Measurements from ENCODE around the gene RPN2. TPM values are rescaled to one million over a fixed set of nuclear protein-coding genes. Genes with fewer than 3 reads are reported as not detected.

The RPN2 gene
- total RNA-seq, 1 experiment from 2014 or later, result 234 TPM

DNA sequence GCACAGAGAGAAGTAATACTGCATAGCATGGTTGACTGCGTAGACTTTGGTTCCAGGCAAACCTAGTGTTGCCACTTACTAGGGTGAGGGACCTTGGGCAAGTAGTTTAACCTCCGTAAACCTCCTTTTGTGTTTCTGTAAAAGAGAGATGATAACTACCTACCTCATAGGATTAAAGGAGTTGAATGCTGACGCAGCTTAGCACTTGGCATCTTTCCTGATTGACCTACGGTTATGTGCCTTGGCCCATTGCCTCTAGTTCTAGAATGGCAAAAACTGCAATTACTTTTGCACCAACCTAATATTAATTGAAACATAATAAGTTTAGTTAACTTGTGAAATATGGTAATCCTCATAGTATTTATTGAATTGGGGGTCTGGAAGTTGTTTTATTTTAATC, 63.4 kb downstream of the RPN2 start:
- Histone ChIP-seq H2BK120ac (ENCODE audit: low read depth, low read length, poor library complexity, severe bottlenecking) (no peak overlapping the region), H3K56ac (ENCODE audit: insufficient read length, low read depth, low read length) (no peak overlapping the region), H3K18ac (ENCODE audit: insufficient read length, low read depth, low read length) (no peak overlapping the region), H2BK15ac (ENCODE audit: low read depth, low read length) (no peak overlapping the region), H3K4me1 (ENCODE audit: insufficient read depth, low read length) (no peaks in the 10 kb centered on the region), H3K9me3 (ENCODE audit: control insufficient read depth, low read depth, low read length) (no peaks in the 10 kb centered on the region), H2AK5ac (ENCODE audit: insufficient read length, low read length) (no peak overlapping the region), H3K79me1 (ENCODE audit: insufficient read depth, low read depth, low read length, poor library complexity, severe bottlenecking) (no peaks in the 10 kb centered on the region), H4K20me1 (ENCODE audit: control insufficient read depth, insufficient read depth, insufficient read length) (no peaks in the 10 kb centered on the region), H3K79me2 (ENCODE audit: insufficient read depth, low read length) (no peaks in the 10 kb centered on the region), H2AFZ (ENCODE audit: low read length) (no peak overlapping the region), H3K4me2 (ENCODE audit: insufficient read depth, insufficient read length, low read length) (no peak overlapping the region), H3K23me2 (ENCODE audit: insufficient read length, low read depth, low read length, poor library complexity, severe bottlenecking) (no peaks in the 10 kb centered on the region), H2BK5ac (ENCODE audit: insufficient read length, low read length) (no peak overlapping the region), H3K14ac (ENCODE audit: insufficient read depth, low read length) (no peak overlapping the region), H4K8ac (replicated peaks; ENCODE audit: insufficient read length, low read depth, low read length) (no peak overlapping the region), H3K27ac (ENCODE audit: insufficient read length, low read depth, low read length) (no peak overlapping the region), H2BK12ac (ENCODE audit: insufficient read length, low read depth, low read length) (no peak overlapping the region), H4K91ac (ENCODE audit: insufficient read length, low read depth, low read length) (no peak overlapping the region), H3K27me3 (ENCODE audit: insufficient read depth, low read length) (no peaks in the 10 kb centered on the region), H3K9ac (ENCODE audit: extremely low read depth, insufficient read length, low read length) (no peak overlapping the region), H4K5ac (ENCODE audit: insufficient read length, low read depth, low read length) (no peak overlapping the region), H3K23ac (ENCODE audit: insufficient read length, low read depth, low read length) (no peak overlapping the region), H2BK20ac (ENCODE audit: low read depth, low read length, poor library complexity, severe bottlenecking) (no peak overlapping the region), H3K4ac (ENCODE audit: low read depth, low read length) (no peak overlapping the region), H3T11ph (ENCODE audit: low read length) (no peak overlapping the region)
- no peak for DNase-seq
- TF ChIP-seq, protein P1, sequence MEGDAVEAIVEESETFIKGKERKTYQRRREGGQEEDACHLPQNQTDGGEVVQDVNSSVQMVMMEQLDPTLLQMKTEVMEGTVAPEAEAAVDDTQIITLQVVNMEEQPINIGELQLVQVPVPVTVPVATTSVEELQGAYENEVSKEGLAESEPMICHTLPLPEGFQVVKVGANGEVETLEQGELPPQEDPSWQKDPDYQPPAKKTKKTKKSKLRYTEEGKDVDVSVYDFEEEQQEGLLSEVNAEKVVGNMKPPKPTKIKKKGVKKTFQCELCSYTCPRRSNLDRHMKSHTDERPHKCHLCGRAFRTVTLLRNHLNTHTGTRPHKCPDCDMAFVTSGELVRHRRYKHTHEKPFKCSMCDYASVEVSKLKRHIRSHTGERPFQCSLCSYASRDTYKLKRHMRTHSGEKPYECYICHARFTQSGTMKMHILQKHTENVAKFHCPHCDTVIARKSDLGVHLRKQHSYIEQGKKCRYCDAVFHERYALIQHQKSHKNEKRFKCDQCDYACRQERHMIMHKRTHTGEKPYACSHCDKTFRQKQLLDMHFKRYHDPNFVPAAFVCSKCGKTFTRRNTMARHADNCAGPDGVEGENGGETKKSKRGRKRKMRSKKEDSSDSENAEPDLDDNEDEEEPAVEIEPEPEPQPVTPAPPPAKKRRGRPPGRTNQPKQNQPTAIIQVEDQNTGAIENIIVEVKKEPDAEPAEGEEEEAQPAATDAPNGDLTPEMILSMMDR (conservative IDR thresholded peaks at IDR 0.05), result no peak
- H3K27ac Mint-ChIP-seq, result peak overlapping the region in 1 of 3 experiments; percentile 47; a peak in 1 of 7 replicates
- H3K4me3 Mint-ChIP-seq, result no peak overlapping the region
- WGBS (ENCODE audit: extremely low coverage, insufficient read length, low lambda C conversion rate), result no CpG with 5 or more reads among the region's 4 CpGs
- no peaks in the 10 kb centered on the region for H3K27me3 Mint-ChIP-seq (ENCODE audit: low read depth)
- H3K36me3 Mint-ChIP-seq (ENCODE audit: insufficient read depth in 1 of 3, low read depth in 3 of 3), result peaks cover 30 to 68% (median 56%) of the 10 kb centered on the region in 3 experiments
- peaks cover 28 to 34% of the 10 kb centered on the region in 2 experiments for H3K4me1 Mint-ChIP-seq
- no peaks in the 10 kb centered on the region for H3K9me3 Mint-ChIP-seq
